Astrocyte (in vitro differentiated cells and primary cell): ENCODE data around the gene EXOG.

ENCODE experiments used
- CTCF ChIP-seq: IDR thresholded peaks from 2 replicates; pipeline ENCODE4 v1.5.1; 2011; ENCODE audit warnings: low read depth, mild to moderate bottlenecking, inconsistent platforms, low read length, moderate library complexity; ENCODE audit not compliant: insufficient read depth
- EZH2 ChIP-seq: IDR thresholded peaks from 2 replicates; pipeline ENCODE4 v1.6.1; 2012; ENCODE audit warnings: mild to moderate bottlenecking, low read length, inconsistent platforms; ENCODE audit not compliant: insufficient read depth

DNA sequence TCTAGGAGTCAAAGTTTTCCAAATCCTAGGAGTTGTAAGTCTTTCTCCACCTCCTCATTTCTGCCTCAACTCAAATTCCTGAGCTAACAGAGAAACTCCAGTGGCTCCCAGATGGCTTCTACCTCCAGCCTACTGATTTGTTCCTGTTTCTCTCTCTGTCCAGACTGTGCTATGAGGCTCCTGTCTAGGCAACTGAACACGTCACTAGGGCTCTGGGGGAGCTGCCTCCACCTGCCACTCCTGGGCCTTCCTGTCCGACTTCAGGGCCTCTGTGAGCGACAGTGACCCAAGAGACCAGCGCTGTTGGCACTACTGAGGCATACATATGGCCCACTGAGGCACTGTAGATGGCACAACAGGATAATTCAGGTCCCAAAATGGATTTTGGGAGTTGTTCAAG, 71.4 kb downstream of the EXOG start:
- TF ChIP-seq EZH2 (no peak), CTCF (no peak)
